HCT116 (cell line): ENCODE results near the gene TACC2. TPM values are rescaled to one million over a fixed set of nuclear protein-coding genes. Genes with fewer than 3 reads are reported as not detected.

Source experiments
- ATAC-seq: fragments of 200-7000 bp; cut with Tn5 transposase; 2 replicates; pipeline ENCODE4 v1.9.1; 2020; ENCODE audit warnings: mild to moderate bottlenecking, moderate library complexity
- BruUV-seq: library from RNA; stranded (reverse); fragments of 400-500 nt; replicated peaks from 2 replicates; lab custom pipeline; 2021; lab: Mats Ljungman, UMichigan
- CTCF ChIA-PET: fragments of 300-600 bp; sonication (Branson Sonifier 250); formaldehyde crosslinking; loops from one replicate; lab custom pipeline; 2021; ENCODE audit warnings: antibody characterized with exemption; lab: Charles Lee
- POLR2A ChIA-PET: fragments of 300-600, 350-600 bp; sonication (Branson Sonifier 250); formaldehyde crosslinking; loops from one replicate; lab custom pipeline; 2021; ENCODE audit warnings: antibody characterized with exemption; lab: Charles Lee
- RAD21 ChIA-PET, 2 experiments: fragments of 300-600 bp; sonication (Branson Sonifier 250); formaldehyde crosslinking; loops; one replicate each; lab custom pipeline; 2023; ENCODE audit warnings: low total read pairs in 2 of 2; ENCODE audit not compliant: uncharacterized antibody in 2 of 2, unreplicated experiment in 2 of 2, low non-redundant PET in 1 of 2; lab: Charles Lee
- DNase-seq: peaks from one replicate; pipeline ENCODE4 v3.0.0-alpha.2; 2010; ENCODE audit warnings: low read depth, low spot score
- H2AFZ ChIP-seq: fragments of 200-600 bp; shearing (Covaris generic), sonication (generic); 2 replicates; pipeline ENCODE4 v1.6.1; 2017; ENCODE audit warnings: low read depth, mixed run types, mixed read lengths, antibody characterized with exemption, low read length; ENCODE audit not compliant: poor library complexity, severe bottlenecking
- H3K27ac ChIP-seq: 2 replicates; pipeline ENCODE4 v1.5.1; 2012; ENCODE audit warnings: low read depth, low read length
- H3K27me3 ChIP-seq: fragments of 200-600 bp; sonication (generic); 2 replicates; pipeline ENCODE4 v1.6.1; 2016; ENCODE audit warnings: mixed run types, low read length, mixed read lengths; ENCODE audit not compliant: insufficient read depth
- H3K36me3 ChIP-seq, 2 experiments: fragments of 200-500 bp in 1 of 2; fragments of 200-600 bp in 1 of 2; sonication (Bioruptor generic) in 1 of 2; sonication (generic) in 1 of 2; 2 replicates each; pipeline versions ENCODE4 v1.5.1 to v1.6.1; 2014 to 2016; ENCODE audit warnings: low read length in 2 of 2, inconsistent platforms in 1 of 2, mixed read lengths in 1 of 2, mixed run types in 1 of 2; ENCODE audit not compliant: insufficient read depth in 2 of 2, control insufficient read depth in 1 of 2
- H3K4me1 ChIP-seq, 2 experiments: fragments of 200-600 bp in 1 of 2; sonication (generic) in 1 of 2; 2 replicates each; pipeline versions ENCODE4 v1.5.1 to v1.6.1; 2012 to 2017; ENCODE audit warnings: low read length in 2 of 2, inconsistent platforms in 1 of 2, mild to moderate bottlenecking in 1 of 2, mixed read lengths in 1 of 2, mixed run types in 1 of 2, moderate library complexity in 1 of 2; ENCODE audit not compliant: insufficient read depth in 2 of 2, control insufficient read depth in 1 of 2
- H3K4me2 ChIP-seq: fragments of 200-600 bp; sonication (generic); 2 replicates; pipeline ENCODE4 v1.6.1; 2017; ENCODE audit warnings: mixed run types, low read length, mixed read lengths
- H3K4me3 ChIP-seq, 2 experiments: fragments of 200-600 bp in 1 of 2; sonication (generic) in 1 of 2; replicated peaks in 1 of 2; 2 replicates each; pipeline ENCODE4 v1.5.1; 2011 to 2016; ENCODE audit warnings: low read length in 2 of 2, control low read depth in 1 of 2, low read depth in 1 of 2, mild to moderate bottlenecking in 1 of 2, mixed read lengths in 1 of 2, mixed run types in 1 of 2
- H3K79me2 ChIP-seq: fragments of 200-600 bp; sonication (generic); 2 replicates; pipeline ENCODE4 v1.6.1; 2017; ENCODE audit warnings: mild to moderate bottlenecking, mixed run types, low read length, moderate library complexity, mixed read lengths; ENCODE audit not compliant: insufficient read depth
- H3K9ac ChIP-seq: fragments of 200-600 bp; sonication (generic); 2 replicates; pipeline ENCODE4 v1.6.1; 2016; ENCODE audit warnings: low read length, mixed read lengths
- H3K9me2 ChIP-seq: fragments of 200-600 bp; sonication (generic), shearing (Covaris generic); 2 replicates; pipeline ENCODE4 v1.6.1; 2017; ENCODE audit warnings: mixed run types, mild to moderate bottlenecking, moderate library complexity; ENCODE audit not compliant: insufficient read depth
- H3K9me3 ChIP-seq, 2 experiments: fragments of 200-500 bp in 1 of 2; fragments of 200-600 bp in 1 of 2; sonication (Bioruptor generic) in 1 of 2; sonication (generic) in 1 of 2; 2 replicates each; pipeline ENCODE4 v1.6.1; 2014 to 2017; ENCODE audit warnings: low read length in 2 of 2, mixed read lengths in 2 of 2, inconsistent platforms in 1 of 2, low read depth in 1 of 2, mild to moderate bottlenecking in 1 of 2, mixed run types in 1 of 2, moderate library complexity in 1 of 2; ENCODE audit not compliant: control insufficient read depth in 1 of 2, insufficient read depth in 1 of 2
- H4K20me1 ChIP-seq: fragments of 200-600 bp; sonication (generic), shearing (Covaris generic); 2 replicates; pipeline ENCODE4 v1.6.1; 2017; ENCODE audit warnings: mixed run types, mild to moderate bottlenecking, moderate library complexity; ENCODE audit not compliant: insufficient read depth
- CBX3 ChIP-seq: IDR thresholded peaks from 2 replicates; pipeline ENCODE4 v1.6.1; 2012; ENCODE audit warnings: low read depth
- CEBPB ChIP-seq: IDR thresholded peaks from 2 replicates; pipeline ENCODE4 v1.6.1; 2012; ENCODE audit warnings: low read depth
- CTCF ChIP-seq, 3 experiments: fragments of 200-600 bp in 1 of 3; sonication (generic) in 1 of 3; IDR thresholded peaks in 2 of 3; conservative IDR thresholded peaks in 1 of 3; 2 replicates each; pipeline ENCODE4 v1.5.1; 2012 to 2017; ENCODE audit warnings: low read depth in 2 of 3, low read length in 2 of 3, antibody characterized with exemption in 1 of 3, borderline replicate concordance in 1 of 3, control low read depth in 1 of 3, mild to moderate bottlenecking in 1 of 3, mixed read lengths in 1 of 3, mixed run types in 1 of 3, moderate library complexity in 1 of 3; ENCODE audit not compliant: insufficient read depth in 1 of 3
- EGR1 ChIP-seq: IDR thresholded peaks from 2 replicates; pipeline ENCODE4 v1.6.1; 2012; ENCODE audit warnings: low read depth
- ELF1 ChIP-seq: IDR thresholded peaks from 2 replicates; pipeline ENCODE4 v1.6.1; 2012; ENCODE audit warnings: low read depth, borderline replicate concordance
- EZH2 ChIP-seq: fragments of 200-600 bp; sonication (generic); IDR thresholded peaks from 2 replicates; pipeline ENCODE4 v1.6.1; 2017; ENCODE audit warnings: antibody characterized with exemption, mixed run types
- FOSL1 ChIP-seq: IDR thresholded peaks from 2 replicates; pipeline ENCODE4 v1.6.1; 2012; ENCODE audit warnings: low read depth
- JUND ChIP-seq: IDR thresholded peaks from 2 replicates; pipeline ENCODE4 v1.6.1; 2012
- RAD21 ChIP-seq: IDR thresholded peaks from 2 replicates; pipeline ENCODE4 v1.6.1; 2012; ENCODE audit warnings: low read depth, mild to moderate bottlenecking
- SIN3A ChIP-seq: IDR thresholded peaks from 2 replicates; pipeline ENCODE4 v1.6.1; 2012; ENCODE audit warnings: low read depth
- SRF ChIP-seq: IDR thresholded peaks from 2 replicates; pipeline ENCODE4 v1.6.1; 2012; ENCODE audit warnings: low read depth
- TCF7L2 ChIP-seq: IDR thresholded peaks from 2 replicates; pipeline ENCODE4 v1.7.0; 2011; ENCODE audit warnings: borderline replicate concordance, inconsistent platforms; ENCODE audit not compliant: insufficient read depth, insufficient read length; ENCODE audit errors: extremely low read depth
- ZBTB33 ChIP-seq: IDR thresholded peaks from 2 replicates; pipeline ENCODE4 v1.6.1; 2011; ENCODE audit warnings: mild to moderate bottlenecking, low read length, moderate library complexity; ENCODE audit not compliant: insufficient replicate concordance; ENCODE audit errors: extremely low read depth
- ZFX ChIP-seq: fragments of 450-650 bp; IDR thresholded peaks from 2 replicates; pipeline ENCODE4 v1.6.1; 2017
- ZNF274 ChIP-seq: fragments of 200-500 bp; sonication (Bioruptor generic); IDR thresholded peaks from 2 replicates; pipeline ENCODE4 v1.6.1; 2014; ENCODE audit warnings: mild to moderate bottlenecking, low read depth, low read length, inconsistent platforms
- intact Hi-C: fragments of 100-400 bp; cut with micrococcal nuclease; formaldehyde crosslinking; loops from 2 replicates; pipeline ENCODE4 v1.10.0; 2022
- total RNA-seq: library from RNA; stranded (reverse); gene quantifications from one replicate; pipeline ENCODE4 v1.2.1, GENCODE V29; 2021; ENCODE audit not compliant: unreplicated experiment

Gene TACC2
- total RNA-seq, 1 experiment from 2014 or later: 38.6 TPM

- Histone ChIP-seq H2AFZ (no peak overlapping the region), H3K4me3 (no peak overlapping the region), H3K79me2 (no peaks in the 10 kb centered on the region), H3K36me3 (no peaks in the 10 kb centered on the region), H3K27ac (no peak overlapping the region), H3K9me3 (no peaks in the 10 kb centered on the region), H3K9me2 (no peaks in the 10 kb centered on the region), H3K4me2 (no peak overlapping the region), H3K4me1 (no peaks in the 10 kb centered on the region), H3K27me3 (no peaks in the 10 kb centered on the region), H3K9ac (no peak overlapping the region), H4K20me1 (no peaks in the 10 kb centered on the region)
- DNase-seq: no peak
- no peak for ATAC-seq
- TF ChIP-seq SRF: no peak
- TF ChIP-seq TCF7L2: no peak
- TF ChIP-seq ZNF274: no peak
- no peak for TF ChIP-seq CTCF (IDR thresholded peaks at IDR 0.05 in 2 of 3, conservative IDR thresholded peaks at IDR 0.05 in 1 of 3; ENCODE audit: borderline replicate concordance in 1 of 3, insufficient read depth in 1 of 3, low read depth in 2 of 3, low read length in 2 of 3)
- no peak for TF ChIP-seq SIN3A
- no peak for TF ChIP-seq FOSL1
- no peak for TF ChIP-seq RAD21
- no peak for TF ChIP-seq JUND
- TF ChIP-seq ELF1: no peak
- TF ChIP-seq EZH2: no peak
- no peak for TF ChIP-seq ZBTB33
- no peak for TF ChIP-seq CEBPB
- no peak for TF ChIP-seq ZFX
- no peak for TF ChIP-seq EGR1
- TF ChIP-seq CBX3: no peak
- BruUV-seq: no TSS peak
- CTCF ChIA-PET: no interaction called here
- POLR2A ChIA-PET: no interaction called here
- intact Hi-C loops: no loop called here
- RAD21 ChIA-PET: no interaction called here
These were observed 261.2 kb downstream of the TACC2 start for GRCh38 chr10:122249991-122250750.
